ENCODE results near the gene PDE6H.

Gene PDE6H

GRCh38 chr12:14959463-14959862 lies 13.4 kb upstream of the PDE6H start:
- no peak overlapping the region for H3K4me3 ChIP-seq (ENCODE audit: low read depth, low read length)
- no peak for TF ChIP-seq CTCF (IDR thresholded peaks at IDR 0.05; ENCODE audit: low read depth, low read length)
- DNase-seq (ENCODE audit: low read depth, low spot score), result no peak
- in situ Hi-C loops (cut with HindIII; ENCODE audit: low sequenced_read_pairs), result no loop called here

GRCh38 chr12:14959916-14960496 lies 12.8 kb upstream of the PDE6H start:
- no peak for TF ChIP-seq CTCF (IDR thresholded peaks at IDR 0.05; ENCODE audit: low read depth, low read length)
- in situ Hi-C loops (cut with HindIII; ENCODE audit: low sequenced_read_pairs), result no loop called here
- no peak for DNase-seq (ENCODE audit: low read depth, low spot score)
- H3K4me3 ChIP-seq (ENCODE audit: low read depth, low read length), result no peak overlapping the region

GRCh38 chr12:14960548-14961465 lies 12.0 kb upstream of the PDE6H start:
- no peak for TF ChIP-seq CTCF (IDR thresholded peaks at IDR 0.05; ENCODE audit: low read depth, low read length)
- H3K4me3 ChIP-seq (ENCODE audit: low read depth, low read length), result peak overlapping the region; percentile 19
- in situ Hi-C loops (cut with HindIII; ENCODE audit: low sequenced_read_pairs), result no loop called here
- peak; percentile 32 for DNase-seq (ENCODE audit: low read depth, low spot score)

- peak within 1 kb of the TSS; percentile 19 for H3K4me3 ChIP-seq (ENCODE audit: low read depth, low read length)
- no peak for TF ChIP-seq CTCF (IDR thresholded peaks at IDR 0.05; ENCODE audit: low read depth, low read length)
- in situ Hi-C loops (cut with HindIII; ENCODE audit: low sequenced_read_pairs), result no loop called here
- DNase-seq (ENCODE audit: low read depth, low spot score), result no peak
Measured at GRCh38 chr12:14961466-14962152, 11.2 kb upstream of the PDE6H start, which contains the start of gene ARHGDIB. ARHGDIB (minus strand) TSS chr12:14961601; CDS start chr12:14950712, 10,889 bp downstream.

GRCh38 chr12:14962153-14962539 lies 10.7 kb upstream of the PDE6H start:
- no peak for DNase-seq (ENCODE audit: low read depth, low spot score)
- H3K4me3 ChIP-seq (ENCODE audit: low read depth, low read length), result no peak overlapping the region
- TF ChIP-seq CTCF (IDR thresholded peaks at IDR 0.05; ENCODE audit: low read depth, low read length), result no peak
- in situ Hi-C loops (cut with HindIII; ENCODE audit: low sequenced_read_pairs), result no loop called here

GRCh38 chr12:14962797-14963196 lies 10.0 kb upstream of the PDE6H start:
- TF ChIP-seq CTCF (IDR thresholded peaks at IDR 0.05; ENCODE audit: low read depth, low read length), result no peak
- in situ Hi-C loops (cut with HindIII; ENCODE audit: low sequenced_read_pairs), result no loop called here
- no peak for DNase-seq (ENCODE audit: low read depth, low spot score)
- H3K4me3 ChIP-seq (ENCODE audit: low read depth, low read length), result no peak overlapping the region

Measured in astrocyte of the spinal cord (primary cell).